ENCODE data around the gene CABYR.

DNA sequence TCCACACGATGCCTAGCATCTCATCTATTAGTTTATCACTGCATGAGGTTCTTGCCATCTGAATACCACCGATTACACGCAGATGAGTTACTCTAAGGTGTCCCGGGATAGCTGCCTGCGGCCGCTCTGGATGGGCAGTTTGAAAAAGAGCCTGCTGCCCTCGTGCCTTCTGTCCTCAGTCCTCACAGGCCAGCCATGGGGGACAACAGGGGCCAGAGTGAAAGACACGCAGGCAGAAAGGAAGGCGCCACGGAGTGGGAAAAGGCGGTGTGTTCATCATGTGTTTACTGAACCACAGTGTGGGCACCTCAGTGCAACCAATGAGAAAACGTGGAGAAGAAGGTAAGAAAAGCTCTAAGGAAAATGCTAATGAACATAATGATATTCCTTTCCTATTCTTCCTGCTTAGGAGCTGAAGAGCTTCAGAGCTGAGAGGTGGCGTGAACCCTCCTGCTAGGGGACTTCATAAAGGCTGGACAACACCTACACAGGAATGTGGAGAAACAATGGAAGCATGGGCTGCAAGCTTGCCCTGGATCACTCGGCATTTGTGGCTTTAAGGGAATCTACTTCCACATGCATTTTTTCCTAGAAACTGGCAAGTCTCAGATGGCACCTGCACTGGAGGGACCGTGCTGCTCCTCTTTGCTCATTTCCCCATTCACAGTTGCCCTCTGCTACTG lies 50.9 kb downstream of the CABYR start:
- TF ChIP-seq, protein P1, sequence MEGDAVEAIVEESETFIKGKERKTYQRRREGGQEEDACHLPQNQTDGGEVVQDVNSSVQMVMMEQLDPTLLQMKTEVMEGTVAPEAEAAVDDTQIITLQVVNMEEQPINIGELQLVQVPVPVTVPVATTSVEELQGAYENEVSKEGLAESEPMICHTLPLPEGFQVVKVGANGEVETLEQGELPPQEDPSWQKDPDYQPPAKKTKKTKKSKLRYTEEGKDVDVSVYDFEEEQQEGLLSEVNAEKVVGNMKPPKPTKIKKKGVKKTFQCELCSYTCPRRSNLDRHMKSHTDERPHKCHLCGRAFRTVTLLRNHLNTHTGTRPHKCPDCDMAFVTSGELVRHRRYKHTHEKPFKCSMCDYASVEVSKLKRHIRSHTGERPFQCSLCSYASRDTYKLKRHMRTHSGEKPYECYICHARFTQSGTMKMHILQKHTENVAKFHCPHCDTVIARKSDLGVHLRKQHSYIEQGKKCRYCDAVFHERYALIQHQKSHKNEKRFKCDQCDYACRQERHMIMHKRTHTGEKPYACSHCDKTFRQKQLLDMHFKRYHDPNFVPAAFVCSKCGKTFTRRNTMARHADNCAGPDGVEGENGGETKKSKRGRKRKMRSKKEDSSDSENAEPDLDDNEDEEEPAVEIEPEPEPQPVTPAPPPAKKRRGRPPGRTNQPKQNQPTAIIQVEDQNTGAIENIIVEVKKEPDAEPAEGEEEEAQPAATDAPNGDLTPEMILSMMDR (IDR thresholded peaks at IDR 0.05): no peak
- no peak for TF ChIP-seq POLR2A (IDR thresholded peaks at IDR 0.05)
